8988T (cell line): ENCODE results near the gene MX2.
"Not testable (repeated sequence)": the region's sequence is repeated elsewhere in the genome, so short reads cannot be mapped to it uniquely, and the experiment has no call there.

Source experiments
- DNase-seq: peaks from one replicate; pipeline ENCODE4 v3.0.0; 2011

MX2 gene

GRCh38 chr21:41419921-41420862 is 58.4 kb downstream of the MX2 start:
- peak; percentile 53 for DNase-seq

GRCh38 chr21:41420998-41421397 is 59.2 kb downstream of the MX2 start:
- DNase-seq = not testable (repeated sequence)

- DNase-seq = no peak
These were observed 60.9 kb downstream of the MX2 start for GRCh38 chr21:41422546-41423304.

GRCh38 chr21:41423305-41423636 is 61.4 kb downstream of the MX2 start:
- DNase-seq = not testable (repeated sequence)

GRCh38 chr21:41425588-41425953 is 63.7 kb downstream of the MX2 start:
- no peak for DNase-seq

GRCh38 chr21:41425954-41426675 is 64.3 kb downstream of the MX2 start, which contains the start of gene MX1:
Gene MX1 (plus strand): TSS chr21:41426239. CDS start chr21:41432071, 5,832 bp downstream.
- DNase-seq = peak; percentile 53

- DNase-seq = peak; percentile 18
These were observed 65.0 kb downstream of the MX2 start for GRCh38 chr21:41426676-41427404.

- DNase-seq = no peak
These were observed 65.7 kb downstream of the MX2 start for GRCh38 chr21:41427556-41427955.

GRCh38 chr21:41428311-41428710 is 66.5 kb downstream of the MX2 start:
- no peak for DNase-seq

GRCh38 chr21:41428847-41429246 is 67.0 kb downstream of the MX2 start:
- no peak for DNase-seq

- DNase-seq = no peak
These were observed 67.5 kb downstream of the MX2 start for GRCh38 chr21:41429305-41429704.

GRCh38 chr21:41429925-41430491 is 68.2 kb downstream of the MX2 start:
- DNase-seq = no peak

GRCh38 chr21:41431788-41432548 is 70.1 kb downstream of the MX2 start:
- no peak for DNase-seq

- DNase-seq = no peak
These were observed 71.0 kb downstream of the MX2 start for GRCh38 chr21:41432562-41433460.

- no peak for DNase-seq
These were observed 71.7 kb downstream of the MX2 start for GRCh38 chr21:41433566-41433965.

GRCh38 chr21:41435706-41436105 is 73.9 kb downstream of the MX2 start:
- DNase-seq = no peak

- no peak for DNase-seq
These were observed 75.9 kb downstream of the MX2 start for GRCh38 chr21:41437729-41438128.

GRCh38 chr21:41438425-41439113 is 76.7 kb downstream of the MX2 start:
- no peak for DNase-seq

GRCh38 chr21:41439248-41439647 is 77.4 kb downstream of the MX2 start:
- DNase-seq = no peak

- DNase-seq = no peak
These were observed 79.7 kb downstream of the MX2 start for GRCh38 chr21:41441546-41441945.
